Activated CD4-positive, alpha-beta T cell treated with anti-CD3 and anti-CD28 coated beads, Interleukin-2, amount 50 U/mL, for 48 hours (primary cell): ENCODE data around the gene COL21A1.
"Not testable (repeated sequence)": the region's sequence is repeated elsewhere in the genome, so short reads cannot be mapped to it uniquely, and the experiment has no call there.

Source experiments
- DNase-seq, 2 experiments: peaks; one replicate each; pipeline ENCODE4 v3.0.0-alpha.2; 2020

Gene COL21A1

GRCh38 chr6:56246881-56247653 is at the start of gene COL21A1:
Gene COL21A1 (minus strand): TSS chr6:56247580. CDS start chr6:56182618, 64,962 bp downstream.
- DNase-seq: no peak

DNA sequence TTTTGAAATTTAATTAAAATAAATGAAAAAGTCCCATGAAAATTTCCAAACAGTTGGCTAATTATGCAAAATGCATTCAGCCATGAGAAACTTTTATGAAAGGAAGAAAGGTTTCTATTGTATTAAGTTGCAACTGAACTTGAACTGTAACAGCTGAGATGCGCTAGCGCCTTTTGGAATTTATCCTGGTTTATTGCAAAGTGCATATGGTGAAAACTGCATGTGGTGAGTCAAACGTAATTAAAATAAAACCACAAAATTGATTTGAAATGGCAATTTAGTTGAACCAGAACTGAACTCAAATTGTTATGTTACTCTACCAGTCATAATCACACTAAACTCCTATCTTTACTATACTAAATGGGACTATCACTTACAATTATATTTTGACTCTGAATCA is 46.4 kb upstream of the COL21A1 start:
- no peak for DNase-seq

DNA sequence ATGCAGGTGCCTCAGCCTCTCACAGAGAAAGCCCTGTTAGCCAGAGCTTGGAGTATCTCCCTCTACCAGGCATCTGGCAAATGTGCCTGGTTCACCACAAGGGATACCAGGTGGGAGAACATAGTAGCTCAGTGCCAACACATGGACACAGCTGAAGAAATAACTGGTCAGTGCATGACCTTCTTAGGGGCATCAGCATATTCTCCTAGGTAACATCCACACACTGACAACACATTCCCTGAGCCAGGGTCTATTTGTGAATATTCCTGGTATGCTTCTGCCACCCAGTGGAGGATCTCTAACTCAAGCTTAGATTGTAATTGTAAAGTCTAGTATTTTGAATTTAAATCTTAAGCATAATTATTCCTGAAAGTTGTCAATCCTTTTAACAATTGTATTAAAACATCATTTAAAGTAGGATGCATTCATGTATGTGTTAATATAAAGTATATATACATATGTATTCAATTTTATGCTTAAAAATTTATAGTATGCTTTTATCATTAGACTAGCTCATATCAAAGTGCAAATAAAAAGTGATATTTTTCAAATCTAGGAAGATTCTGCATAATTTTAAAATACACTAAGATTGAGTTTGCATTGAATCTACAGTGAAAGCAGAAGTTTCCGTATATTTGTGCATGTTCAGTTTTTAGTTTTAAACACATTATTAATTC is 45.3 kb upstream of the COL21A1 start:
- no peak for DNase-seq

DNA sequence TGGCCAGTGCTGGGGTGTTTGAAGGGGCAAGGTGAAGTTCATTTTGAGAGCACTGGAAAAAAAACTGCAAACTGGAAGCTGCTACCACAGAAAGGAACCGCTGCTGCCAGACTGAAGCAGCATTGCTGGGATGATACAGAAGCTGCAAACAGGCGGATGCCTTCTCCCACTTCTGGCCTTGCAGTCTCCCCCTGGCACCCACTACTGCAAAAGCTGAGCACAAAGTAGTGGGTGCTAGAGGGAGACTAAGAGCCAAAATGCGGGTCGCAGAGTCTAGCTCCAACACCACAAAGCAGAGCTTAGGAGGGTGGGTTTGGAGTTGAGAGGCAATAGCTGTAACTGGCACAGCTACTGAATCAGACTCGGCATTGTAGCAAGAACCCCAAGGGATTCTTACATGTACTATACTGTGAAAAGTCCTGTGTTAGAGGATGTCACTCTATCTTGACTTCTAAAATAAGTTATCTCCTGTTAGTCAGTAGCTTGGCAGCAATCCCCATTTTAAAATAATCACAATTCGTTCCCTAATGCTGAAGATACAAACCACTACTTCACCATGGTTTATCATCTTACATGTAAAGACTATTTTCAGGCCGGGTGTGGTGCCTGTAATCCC is 44.0 kb upstream of the COL21A1 start:
- no peak for DNase-seq

GRCh38 chr6:56289721-56290120 is 42.3 kb upstream of the COL21A1 start:
- no peak for DNase-seq

DNA sequence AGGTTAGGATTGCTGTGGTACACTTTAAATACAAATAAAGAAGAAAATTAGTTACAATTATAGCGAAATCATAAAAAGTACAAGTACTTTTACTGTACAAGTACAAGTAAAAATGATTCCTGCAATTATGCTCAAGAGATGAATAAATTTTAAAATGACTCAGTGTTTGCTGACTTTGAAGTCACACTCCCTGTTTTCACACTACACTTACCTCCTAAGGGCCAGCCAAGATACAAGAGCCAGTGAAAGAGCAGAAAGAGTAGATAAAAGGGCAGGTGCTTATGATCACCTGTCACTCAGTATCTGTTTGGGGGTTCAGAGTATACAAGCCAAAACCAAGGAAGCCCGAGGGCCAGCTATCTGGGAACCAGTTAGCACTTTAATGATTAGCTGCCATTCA is 41.0 kb upstream of the COL21A1 start:
- DNase-seq: no peak

- no peak for DNase-seq
Measured at GRCh38 chr6:56282391-56282790, 35.0 kb upstream of the COL21A1 start.

DNA sequence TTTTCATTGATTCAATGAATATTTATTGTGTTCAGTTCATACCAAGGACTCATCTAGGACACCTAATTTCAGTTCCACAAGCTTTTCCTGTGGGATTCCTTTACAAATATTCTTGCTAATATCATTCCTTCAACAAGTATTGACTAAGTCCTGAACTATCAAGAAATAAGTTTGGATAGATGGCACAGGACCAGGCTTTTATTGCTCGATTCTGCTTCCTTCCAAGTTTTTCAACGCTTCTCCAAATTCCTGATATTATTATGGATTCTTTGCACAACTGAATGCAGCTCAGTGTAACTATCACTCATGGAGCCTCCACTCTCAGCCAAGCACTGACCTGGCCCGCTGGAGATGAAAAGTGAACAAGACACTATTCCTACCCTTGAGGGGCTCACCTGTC is 32.7 kb upstream of the COL21A1 start:
- no peak for DNase-seq

DNA sequence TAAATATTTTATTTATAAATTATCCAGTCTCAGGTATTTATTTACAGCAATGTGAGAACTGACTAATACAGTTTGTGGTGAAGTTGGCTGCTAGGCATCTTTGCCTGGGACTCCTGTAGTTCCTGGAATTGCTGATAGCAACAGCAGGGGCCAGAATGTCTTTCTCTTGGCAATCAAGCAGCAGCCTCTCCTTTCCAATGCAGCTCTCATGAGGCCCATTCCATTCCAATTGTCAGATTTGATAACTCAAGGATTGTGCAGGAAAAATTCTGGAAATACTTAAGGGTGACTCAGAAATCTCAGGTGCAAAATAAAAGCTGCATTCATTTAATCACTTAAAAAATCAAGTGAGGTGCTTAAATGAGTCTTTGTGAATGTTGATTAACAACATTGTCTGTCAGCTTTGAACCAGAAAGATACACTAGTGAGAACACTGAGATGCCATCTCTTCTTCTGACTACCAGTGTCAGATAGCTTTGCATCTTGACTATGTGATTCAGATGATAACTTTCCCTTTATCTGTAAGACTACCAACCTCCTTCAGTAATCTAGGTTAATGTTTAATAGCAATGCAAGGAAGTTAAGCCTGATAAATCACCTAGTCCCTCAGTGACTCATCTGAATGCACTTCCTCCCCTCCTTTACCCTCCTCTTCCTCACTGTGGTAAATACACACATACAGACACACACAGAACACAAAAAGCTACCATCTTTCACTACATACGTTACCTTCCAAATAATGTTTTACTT is 32.1 kb upstream of the COL21A1 start:
- DNase-seq: no peak

GRCh38 chr6:56278171-56278591 is 30.8 kb upstream of the COL21A1 start:
- DNase-seq: no peak

GRCh38 chr6:56270812-56271441 is 23.5 kb upstream of the COL21A1 start:
- DNase-seq: no peak

DNA sequence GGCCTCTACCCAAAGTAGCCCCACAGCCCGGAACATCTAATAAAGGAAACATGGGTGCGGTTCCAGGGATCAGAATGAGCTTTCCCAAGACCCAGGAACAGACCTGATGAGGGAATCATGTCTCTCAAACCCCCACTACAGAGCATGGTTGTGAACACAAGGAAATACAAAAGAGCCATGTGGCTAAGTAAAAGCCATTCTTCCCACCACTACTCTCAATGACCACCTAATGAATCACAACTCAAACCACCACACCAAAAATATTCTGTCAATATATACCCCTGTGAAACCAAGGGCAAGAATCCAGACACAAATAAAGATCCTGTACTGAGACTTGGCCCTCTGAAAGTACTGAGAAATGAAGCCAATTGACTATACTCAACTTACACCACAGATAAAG is 20.9 kb upstream of the COL21A1 start:
- no peak for DNase-seq

DNA sequence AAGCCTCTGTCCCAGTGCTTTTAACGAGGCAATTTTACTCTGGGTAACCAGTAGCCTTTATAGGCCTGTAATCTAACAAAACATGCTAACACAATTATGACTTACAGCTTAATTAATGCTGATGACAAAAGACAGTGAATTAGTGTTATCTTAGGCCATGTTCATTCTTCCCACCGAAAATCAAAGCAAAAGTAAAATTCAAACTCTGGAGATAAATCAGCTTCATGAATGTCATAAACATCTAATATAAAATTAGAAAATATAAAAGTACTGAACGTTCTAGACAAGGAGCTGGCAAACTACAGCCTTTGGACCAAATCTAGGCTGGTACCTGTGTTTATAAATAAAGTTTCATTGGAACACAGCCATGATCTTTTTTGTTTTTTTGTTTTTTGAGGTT is 18.6 kb upstream of the COL21A1 start:
- DNase-seq: no peak

GRCh38 chr6:56263596-56264315 is 16.4 kb upstream of the COL21A1 start:
- no peak for DNase-seq

DNA sequence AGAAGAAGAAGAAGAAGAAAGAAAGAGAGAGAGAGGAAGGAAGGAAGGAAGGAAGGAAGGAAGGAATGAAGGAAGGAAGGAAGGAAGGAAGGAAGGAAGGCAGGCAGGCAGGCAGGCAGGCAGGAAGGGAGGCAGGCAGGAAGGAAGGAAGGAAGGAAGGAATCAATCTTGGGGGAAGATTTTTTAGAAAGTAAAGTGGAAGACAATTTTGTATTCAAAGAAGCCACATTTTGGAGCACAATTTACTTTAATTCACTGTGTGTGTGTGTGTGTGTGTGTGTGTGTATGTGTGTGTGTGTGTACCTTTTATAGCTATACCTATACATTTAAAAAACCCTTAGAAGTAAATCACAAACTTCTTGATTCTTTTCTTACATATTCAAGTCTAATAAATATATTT is 13.2 kb upstream of the COL21A1 start:
- not testable (repeated sequence) for DNase-seq

- DNase-seq: no peak
Measured at GRCh38 chr6:56259234-56260077, 12.1 kb upstream of the COL21A1 start.

- no peak for DNase-seq
Measured at GRCh38 chr6:56255349-56255748, 8.0 kb upstream of the COL21A1 start.

- no peak for DNase-seq
Measured at GRCh38 chr6:56250266-56250665, 2.9 kb upstream of the COL21A1 start.

GRCh38 chr6:56247654-56248122 is 308 bp upstream of the COL21A1 start:
- DNase-seq: no peak

DNA sequence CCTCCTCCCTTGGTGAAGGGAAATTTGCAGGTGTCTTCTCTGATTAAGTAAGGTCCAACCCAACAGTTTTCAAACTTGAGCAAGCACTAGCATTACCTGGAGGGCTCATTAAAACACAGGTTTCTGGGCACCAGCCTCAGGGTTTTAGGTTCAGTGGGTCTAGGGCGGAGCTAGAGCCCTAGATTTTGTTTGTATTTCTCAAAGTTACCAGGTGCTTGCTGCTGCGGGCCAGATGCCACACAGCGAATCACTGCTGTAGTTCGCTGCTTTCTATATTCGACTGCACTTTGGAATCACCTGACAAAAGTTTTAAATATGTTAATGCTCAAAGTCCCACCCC is 869 bp downstream of the COL21A1 start:
- DNase-seq: no peak

- DNase-seq: no peak
Measured at GRCh38 chr6:56245903-56246351, 1.5 kb downstream of the COL21A1 start.
